ENCODE measurements around the gene TPT1. TPM values are rescaled to one million over a fixed set of nuclear protein-coding genes. Genes with fewer than 3 reads are reported as not detected.
A peak's percentile ranks its signal among the peaks of the same experiment; 100 is the strongest.

The TPT1 gene
- polyA plus RNA-seq, 3 donors, result 2,102 to 5,638 (median 2,493) TPM

DNA sequence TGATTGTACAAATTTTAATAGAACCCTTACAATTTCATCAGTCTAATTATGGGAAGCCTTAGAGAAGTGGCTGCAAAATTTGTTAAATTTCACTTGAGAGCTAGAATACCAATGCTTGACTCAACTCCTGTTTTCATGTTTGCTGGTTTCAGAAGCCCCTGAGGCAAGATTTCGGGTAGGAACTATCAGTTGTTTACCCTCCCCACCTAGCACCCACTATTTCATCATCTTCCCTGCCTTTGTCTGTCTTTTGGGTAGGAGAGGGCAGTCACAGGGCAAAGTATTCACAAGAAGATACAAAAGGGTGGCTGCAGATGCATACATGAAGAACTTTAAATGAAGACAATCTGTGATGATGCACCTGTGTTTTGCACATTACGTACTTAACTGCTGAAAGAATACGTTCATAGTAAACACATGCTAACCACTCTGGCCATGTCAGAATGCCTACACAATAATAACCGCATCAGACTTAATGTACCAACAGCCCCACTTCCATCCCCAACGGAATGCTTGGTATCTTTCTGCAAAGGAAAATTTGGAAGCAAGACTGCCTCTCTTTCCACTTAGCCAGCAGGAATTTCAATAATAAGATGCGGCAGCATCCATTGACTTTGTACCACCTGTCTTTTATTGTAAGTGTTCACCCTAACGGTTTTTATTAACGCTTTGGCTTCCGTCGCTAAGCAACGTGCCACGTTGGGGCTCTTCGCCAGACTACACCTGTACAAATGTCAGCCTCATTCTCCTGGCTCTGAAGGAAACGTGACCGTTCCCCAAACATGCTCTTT, 30.4 kb downstream of the TPT1 start:
- Mint-ChIP-seq H3K36me3 (no peaks in the 10 kb centered on the region), H3K4me1 (peaks cover 15% of the 10 kb centered on the region), H3K27ac (no peak overlapping the region), H3K4me3 (peak overlapping the region in 1 of 2 donors; percentile 93), H3K27me3 (ENCODE audit: low read depth in 3 of 3) (peaks cover 18 to 22% (median 22%) of the 10 kb centered on the region in 3 donors), H3K9me3 (no peaks in the 10 kb centered on the region)
- Histone ChIP-seq H3K9me3 (replicated peaks in 1 of 2; ENCODE audit: control insufficient read depth in 1 of 2, insufficient read depth in 1 of 2, low read length in 2 of 2) (no peaks in the 10 kb centered on the region), H3K27ac (ENCODE audit: low read depth in 1 of 2, low read length in 2 of 2) (no peak overlapping the region), H3K79me2 (ENCODE audit: insufficient read depth, low read length) (no peaks in the 10 kb centered on the region), H4K20me1 (ENCODE audit: insufficient read depth, low read length) (no peaks in the 10 kb centered on the region), H3K27me3 (ENCODE audit: control insufficient read depth in 2 of 2, insufficient read depth in 2 of 2, low read length in 2 of 2) (peaks cover 6 to 11% of the 10 kb centered on the region in 2 donors), H3K4me3 (replicated peaks in 1 of 3; ENCODE audit: low read depth in 2 of 3, low read length in 3 of 3) (peak overlapping the region in 1 of 3 experiments; percentile 71), H2AFZ (ENCODE audit: insufficient read depth, low read depth, low read length, poor library complexity, severe bottlenecking) (no peak overlapping the region), H3K4me1 (ENCODE audit: control insufficient read depth in 1 of 2, insufficient read depth in 2 of 2, low read length in 2 of 2) (peaks cover 12 to 13% of the 10 kb centered on the region in 2 donors), H3K36me3 (replicated peaks in 1 of 2; ENCODE audit: control insufficient read depth in 1 of 2, insufficient read depth in 2 of 2, low read length in 2 of 2) (no peaks in the 10 kb centered on the region), H3K9ac (ENCODE audit: insufficient read depth, low read length, poor library complexity, severe bottlenecking) (no peak overlapping the region), H3K4me2 (replicated peaks; ENCODE audit: extremely low read depth, low read length, poor library complexity, severe bottlenecking) (peak overlapping the region; percentile 67)
- DNase-seq, result no peak
- intact Hi-C loops (cut with micrococcal nuclease), result no loop called here
- TF ChIP-seq, protein P1, sequence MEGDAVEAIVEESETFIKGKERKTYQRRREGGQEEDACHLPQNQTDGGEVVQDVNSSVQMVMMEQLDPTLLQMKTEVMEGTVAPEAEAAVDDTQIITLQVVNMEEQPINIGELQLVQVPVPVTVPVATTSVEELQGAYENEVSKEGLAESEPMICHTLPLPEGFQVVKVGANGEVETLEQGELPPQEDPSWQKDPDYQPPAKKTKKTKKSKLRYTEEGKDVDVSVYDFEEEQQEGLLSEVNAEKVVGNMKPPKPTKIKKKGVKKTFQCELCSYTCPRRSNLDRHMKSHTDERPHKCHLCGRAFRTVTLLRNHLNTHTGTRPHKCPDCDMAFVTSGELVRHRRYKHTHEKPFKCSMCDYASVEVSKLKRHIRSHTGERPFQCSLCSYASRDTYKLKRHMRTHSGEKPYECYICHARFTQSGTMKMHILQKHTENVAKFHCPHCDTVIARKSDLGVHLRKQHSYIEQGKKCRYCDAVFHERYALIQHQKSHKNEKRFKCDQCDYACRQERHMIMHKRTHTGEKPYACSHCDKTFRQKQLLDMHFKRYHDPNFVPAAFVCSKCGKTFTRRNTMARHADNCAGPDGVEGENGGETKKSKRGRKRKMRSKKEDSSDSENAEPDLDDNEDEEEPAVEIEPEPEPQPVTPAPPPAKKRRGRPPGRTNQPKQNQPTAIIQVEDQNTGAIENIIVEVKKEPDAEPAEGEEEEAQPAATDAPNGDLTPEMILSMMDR (IDR thresholded peaks at IDR 0.05), result no peak
- 19% methylated on average over 13 of the region's 15 CpGs for WGBS (ENCODE audit: insufficient coverage)

DNA sequence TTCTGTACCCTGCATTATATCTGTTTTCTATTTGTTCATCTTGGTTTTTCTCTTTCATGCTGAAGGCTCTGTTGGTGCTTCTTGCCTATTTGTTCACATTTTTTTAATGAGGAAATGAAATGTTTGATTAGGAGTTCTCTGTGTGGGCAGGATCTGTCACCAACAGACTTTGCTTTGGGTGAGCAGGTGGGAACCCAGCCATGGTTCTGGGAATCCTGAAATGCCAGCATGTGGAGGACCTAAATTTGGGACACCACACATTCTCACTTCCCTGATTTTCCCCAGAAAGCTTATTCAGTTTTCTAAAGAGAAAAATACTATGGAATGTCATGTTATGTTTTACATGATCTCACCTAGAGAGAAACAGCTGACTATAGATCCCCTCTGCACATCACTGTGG, 34.0 kb downstream of the TPT1 start:
- Histone ChIP-seq H3K4me3 (replicated peaks in 1 of 3; ENCODE audit: low read depth in 2 of 3, low read length in 3 of 3) (no peak overlapping the region), H3K79me2 (ENCODE audit: insufficient read depth, low read length) (no peaks in the 10 kb centered on the region), H3K27me3 (ENCODE audit: control insufficient read depth in 2 of 2, insufficient read depth in 2 of 2, low read length in 2 of 2) (peaks cover 6 to 10% of the 10 kb centered on the region in 2 donors), H3K9me3 (replicated peaks in 1 of 2; ENCODE audit: control insufficient read depth in 1 of 2, insufficient read depth in 1 of 2, low read length in 2 of 2) (no peaks in the 10 kb centered on the region), H3K4me2 (replicated peaks; ENCODE audit: extremely low read depth, low read length, poor library complexity, severe bottlenecking) (no peak overlapping the region), H3K27ac (ENCODE audit: low read depth in 1 of 2, low read length in 2 of 2) (no peak overlapping the region), H3K36me3 (replicated peaks in 1 of 2; ENCODE audit: control insufficient read depth in 1 of 2, insufficient read depth in 2 of 2, low read length in 2 of 2) (no peaks in the 10 kb centered on the region), H2AFZ (ENCODE audit: insufficient read depth, low read depth, low read length, poor library complexity, severe bottlenecking) (no peak overlapping the region), H3K9ac (ENCODE audit: insufficient read depth, low read length, poor library complexity, severe bottlenecking) (no peak overlapping the region), H4K20me1 (ENCODE audit: insufficient read depth, low read length) (no peaks in the 10 kb centered on the region), H3K4me1 (ENCODE audit: control insufficient read depth in 1 of 2, insufficient read depth in 2 of 2, low read length in 2 of 2) (peaks cover 12 to 13% of the 10 kb centered on the region in 2 donors)
- Mint-ChIP-seq H3K9me3 (no peaks in the 10 kb centered on the region), H3K36me3 (no peaks in the 10 kb centered on the region), H3K4me3 (no peak overlapping the region), H3K27ac (no peak overlapping the region), H3K4me1 (peaks cover 15% of the 10 kb centered on the region), H3K27me3 (ENCODE audit: low read depth in 3 of 3) (peaks cover 14 to 17% (median 16%) of the 10 kb centered on the region in 3 donors)
- intact Hi-C loops (cut with micrococcal nuclease), result loop anchor here in 1 of 2 donors (5.0 kb wide), 1 partner anchor 260 kb away; no protein-coding TSS in a partner anchor
- TF ChIP-seq, protein P1 (IDR thresholded peaks at IDR 0.05), result no peak
- no peak for DNase-seq
